K562 (cell line): ENCODE results near the gene GPR153.

Source experiments
- CTCF ChIP-seq, 3 experiments: IDR thresholded peaks in 2 of 3; conservative IDR thresholded peaks in 1 of 3; 2 replicates each; pipeline ENCODE4 v1.5.1; 2011 to 2012; ENCODE audit warnings: low read length in 3 of 3, mild to moderate bottlenecking in 3 of 3, control low read depth in 2 of 3, improper control_type of control experiment in 1 of 3, inconsistent platforms in 1 of 3, low read depth in 1 of 3, mixed read lengths in 1 of 3, moderate library complexity in 1 of 3; ENCODE audit not compliant: insufficient read depth in 2 of 3
- DLX4 ChIP-seq: fragments of 250-450 bp; sonication (Bioruptor Pico); IDR thresholded peaks from 2 replicates; pipeline ENCODE4 v1.6.1; 2021; ENCODE audit warnings: mild to moderate bottlenecking
- IRF1 ChIP-seq: sonication (generic); formaldehyde crosslinking; IDR thresholded peaks from 2 replicates; pipeline ENCODE4 v1.8.0; 2022; ENCODE audit warnings: missing genetic modification reagents, mild to moderate bottlenecking, borderline replicate concordance
- MCM7 ChIP-seq, 2 experiments: fragments of 450-650 bp; IDR thresholded peaks; 2 replicates each; pipeline ENCODE4 v1.6.1; 2016 to 2018
- NR2C2 ChIP-seq, 2 experiments: fragments of 200-800 bp in 1 of 2; sonication (Bioruptor generic) in 1 of 2; sonication (generic) in 1 of 2; formaldehyde crosslinking in 1 of 2; IDR thresholded peaks; 2 replicates each; pipeline versions ENCODE4 v1.6.1 to v1.8.0; 2016 to 2022; ENCODE audit warnings: mild to moderate bottlenecking in 1 of 2, missing compliant biosample characterization in 1 of 2, missing genetic modification characterization in 1 of 2, missing genetic modification reagents in 1 of 2
- NRF1 ChIP-seq, 2 experiments: fragments of 450-650 bp; IDR thresholded peaks in 1 of 2; conservative IDR thresholded peaks in 1 of 2; 2 replicates each; pipeline ENCODE4 v1.6.1; 2014; ENCODE audit warnings: mild to moderate bottlenecking in 2 of 2
- SMC3 ChIP-seq: conservative IDR thresholded peaks from 2 replicates; pipeline ENCODE4 v1.6.1; 2011; ENCODE audit warnings: low read depth, low read length, improper control_type of control experiment; ENCODE audit not compliant: insufficient read depth
- TAF1 ChIP-seq: IDR thresholded peaks from 2 replicates; pipeline ENCODE4 v1.6.1; 2011; ENCODE audit warnings: mild to moderate bottlenecking, low read length, moderate library complexity; ENCODE audit not compliant: insufficient read depth, control insufficient read depth, severe bottlenecking; ENCODE audit errors: extremely low read depth
- TCF3 ChIP-seq: sonication (generic); formaldehyde crosslinking; IDR thresholded peaks from 2 replicates; pipeline ENCODE4 v1.4.0; 2020; ENCODE audit warnings: mild to moderate bottlenecking, missing genetic modification reagents
- TCF7L2 ChIP-seq: fragments of 150-350 bp; IDR thresholded peaks from 2 replicates; pipeline ENCODE4 v1.6.1; 2016; ENCODE audit warnings: low read depth, mild to moderate bottlenecking, low read length, moderate library complexity
- ZBTB43 ChIP-seq: sonication (generic); formaldehyde crosslinking; IDR thresholded peaks from 2 replicates; pipeline ENCODE4 v1.8.0; 2023; ENCODE audit warnings: mild to moderate bottlenecking, missing genetic modification reagents
- ZMIZ1 ChIP-seq, 2 experiments: fragments of 150-350 bp in 1 of 2; IDR thresholded peaks; 2 replicates each; pipeline ENCODE4 v1.6.1; 2012 to 2016; ENCODE audit warnings: low read depth in 2 of 2, low read length in 2 of 2, mild to moderate bottlenecking in 1 of 2, moderate library complexity in 1 of 2
- ZNF589 ChIP-seq: fragments of 200-800 bp; sonication (Bioruptor generic); IDR thresholded peaks from 2 replicates; pipeline ENCODE4 v1.6.1; 2016; ENCODE audit warnings: low read depth, missing genetic modification characterization, missing compliant biosample characterization
- ZNF77 ChIP-seq: fragments of 250-450 bp; sonication (Bioruptor Pico); IDR thresholded peaks from 2 replicates; pipeline ENCODE4 v1.5.0; 2020

GRCh38 chr1:6272452-6272851 lies 11.6 kb upstream of the GPR153 start:
- no peak for TF ChIP-seq ZNF77
- no peak for TF ChIP-seq TCF7L2
- no peak for TF ChIP-seq TAF1
- no peak for TF ChIP-seq TCF3 (CRISPR knock-in tag)
- TF ChIP-seq CTCF (IDR thresholded peaks at IDR 0.05 in 2 of 3, conservative IDR thresholded peaks at IDR 0.05 in 1 of 3; ENCODE audit: insufficient read depth in 2 of 3, low read depth in 1 of 3, low read length in 3 of 3) = no peak
- TF ChIP-seq SMC3 = no peak
- TF ChIP-seq MCM7 (IDR thresholded peaks at IDR 0.05) = no peak
- no peak for TF ChIP-seq NR2C2 (CRISPR knock-in tag; IDR thresholded peaks at IDR 0.05)
- no peak for TF ChIP-seq NR2C2 (tag; IDR thresholded peaks at IDR 0.05)
- TF ChIP-seq ZMIZ1 (IDR thresholded peaks at IDR 0.05; ENCODE audit: low read depth in 2 of 2, low read length in 2 of 2) = no peak
- TF ChIP-seq DLX4 = no peak
- no peak for TF ChIP-seq ZNF589
- no peak for TF ChIP-seq IRF1
- TF ChIP-seq ZBTB43 = no peak
- no peak for TF ChIP-seq NRF1 (conservative IDR thresholded peaks at IDR 0.05 in 1 of 2, IDR thresholded peaks at IDR 0.05 in 1 of 2)
